ENCODE measurements around the gene PDE7B.

Gene PDE7B

DNA sequence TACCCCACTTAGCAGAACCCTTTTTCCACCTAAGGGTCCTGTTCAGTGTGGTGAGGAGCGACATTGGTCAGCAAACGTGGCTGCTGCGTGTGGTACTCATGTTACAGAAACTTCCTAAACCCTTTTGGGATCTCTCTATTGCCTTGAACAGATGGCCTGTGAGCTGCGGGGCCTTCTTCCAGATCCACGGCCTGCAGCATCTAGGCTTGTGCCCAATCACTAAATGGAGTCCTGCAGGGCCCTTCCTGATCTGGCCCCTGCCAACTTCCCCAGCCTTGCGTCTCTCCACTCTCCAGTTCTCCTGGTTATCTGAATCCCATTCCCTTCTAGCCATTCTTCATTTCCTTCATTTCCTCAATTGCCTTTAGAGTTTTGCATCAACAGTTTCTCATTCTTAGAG, 85.6 kb downstream of the PDE7B start:
- TF ChIP-seq SIN3A (IDR thresholded peaks at IDR 0.05; ENCODE audit: borderline replicate concordance, insufficient read depth, low read length), result no peak
- TF ChIP-seq FOXP2 (optimal IDR thresholded peaks at IDR 0.05; ENCODE audit: borderline replicate concordance, extremely low read depth, extremely low read length, insufficient read depth), result no peak
- TF ChIP-seq POLR2AphosphoS5 (IDR thresholded peaks at IDR 0.05; ENCODE audit: low read depth, low read length), result no peak
- TF ChIP-seq, protein P1, sequence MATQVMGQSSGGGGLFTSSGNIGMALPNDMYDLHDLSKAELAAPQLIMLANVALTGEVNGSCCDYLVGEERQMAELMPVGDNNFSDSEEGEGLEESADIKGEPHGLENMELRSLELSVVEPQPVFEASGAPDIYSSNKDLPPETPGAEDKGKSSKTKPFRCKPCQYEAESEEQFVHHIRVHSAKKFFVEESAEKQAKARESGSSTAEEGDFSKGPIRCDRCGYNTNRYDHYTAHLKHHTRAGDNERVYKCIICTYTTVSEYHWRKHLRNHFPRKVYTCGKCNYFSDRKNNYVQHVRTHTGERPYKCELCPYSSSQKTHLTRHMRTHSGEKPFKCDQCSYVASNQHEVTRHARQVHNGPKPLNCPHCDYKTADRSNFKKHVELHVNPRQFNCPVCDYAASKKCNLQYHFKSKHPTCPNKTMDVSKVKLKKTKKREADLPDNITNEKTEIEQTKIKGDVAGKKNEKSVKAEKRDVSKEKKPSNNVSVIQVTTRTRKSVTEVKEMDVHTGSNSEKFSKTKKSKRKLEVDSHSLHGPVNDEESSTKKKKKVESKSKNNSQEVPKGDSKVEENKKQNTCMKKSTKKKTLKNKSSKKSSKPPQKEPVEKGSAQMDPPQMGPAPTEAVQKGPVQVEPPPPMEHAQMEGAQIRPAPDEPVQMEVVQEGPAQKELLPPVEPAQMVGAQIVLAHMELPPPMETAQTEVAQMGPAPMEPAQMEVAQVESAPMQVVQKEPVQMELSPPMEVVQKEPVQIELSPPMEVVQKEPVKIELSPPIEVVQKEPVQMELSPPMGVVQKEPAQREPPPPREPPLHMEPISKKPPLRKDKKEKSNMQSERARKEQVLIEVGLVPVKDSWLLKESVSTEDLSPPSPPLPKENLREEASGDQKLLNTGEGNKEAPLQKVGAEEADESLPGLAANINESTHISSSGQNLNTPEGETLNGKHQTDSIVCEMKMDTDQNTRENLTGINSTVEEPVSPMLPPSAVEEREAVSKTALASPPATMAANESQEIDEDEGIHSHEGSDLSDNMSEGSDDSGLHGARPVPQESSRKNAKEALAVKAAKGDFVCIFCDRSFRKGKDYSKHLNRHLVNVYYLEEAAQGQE (IDR thresholded peaks at IDR 0.05; ENCODE audit: insufficient read depth in 1 of 2, low read depth in 2 of 2, low read length in 2 of 2), result no peak
- no peak for TF ChIP-seq TAF1 (IDR thresholded peaks at IDR 0.05; ENCODE audit: borderline replicate concordance, insufficient read depth, low read length)

DNA sequence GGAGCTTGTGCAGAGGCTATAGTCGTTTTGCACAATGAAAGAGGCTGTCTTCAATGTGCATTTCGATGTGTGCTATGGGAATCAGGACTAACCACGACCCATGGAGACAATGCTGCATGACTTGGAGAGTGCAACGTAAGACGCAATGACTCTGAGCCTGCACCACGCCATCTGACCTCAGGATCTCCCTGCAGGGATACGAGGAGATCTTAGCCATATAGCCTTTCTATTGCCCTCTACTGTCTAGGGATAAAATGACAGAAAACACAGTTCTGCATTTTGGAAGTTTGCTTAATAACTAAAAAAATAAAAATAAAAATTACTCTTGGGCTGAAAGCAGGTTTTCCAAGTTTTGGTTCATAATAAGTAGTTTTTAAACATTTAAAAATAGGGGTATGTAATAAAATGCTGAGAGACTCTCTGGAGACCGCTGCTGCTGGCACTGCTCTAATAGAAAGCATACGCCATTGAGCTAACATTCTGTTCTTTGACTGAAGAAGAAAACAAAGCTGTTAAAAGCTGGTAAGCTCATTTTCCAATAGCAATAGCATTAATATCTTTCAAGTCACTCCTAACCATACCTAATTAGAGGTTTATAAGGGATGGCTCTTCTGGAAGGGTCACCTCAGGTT, 87.2 kb downstream of the PDE7B start:
- TF ChIP-seq, protein P1 (IDR thresholded peaks at IDR 0.05; ENCODE audit: insufficient read depth in 1 of 2, low read depth in 2 of 2, low read length in 2 of 2), result 0 out of 4 replicates have a peak, but pooled peaks of 1 of the 2 experiments have one; percentile 15
- no peak for TF ChIP-seq SIN3A (IDR thresholded peaks at IDR 0.05; ENCODE audit: borderline replicate concordance, insufficient read depth, low read length)

GRCh38 chr6:135939208-135939591, 87.7 kb downstream of the PDE7B start:
- TF ChIP-seq POLR2AphosphoS5 (IDR thresholded peaks at IDR 0.05; ENCODE audit: low read depth, low read length) (no peak), SIN3A (IDR thresholded peaks at IDR 0.05; ENCODE audit: borderline replicate concordance, insufficient read depth, low read length) (no peak)

DNA sequence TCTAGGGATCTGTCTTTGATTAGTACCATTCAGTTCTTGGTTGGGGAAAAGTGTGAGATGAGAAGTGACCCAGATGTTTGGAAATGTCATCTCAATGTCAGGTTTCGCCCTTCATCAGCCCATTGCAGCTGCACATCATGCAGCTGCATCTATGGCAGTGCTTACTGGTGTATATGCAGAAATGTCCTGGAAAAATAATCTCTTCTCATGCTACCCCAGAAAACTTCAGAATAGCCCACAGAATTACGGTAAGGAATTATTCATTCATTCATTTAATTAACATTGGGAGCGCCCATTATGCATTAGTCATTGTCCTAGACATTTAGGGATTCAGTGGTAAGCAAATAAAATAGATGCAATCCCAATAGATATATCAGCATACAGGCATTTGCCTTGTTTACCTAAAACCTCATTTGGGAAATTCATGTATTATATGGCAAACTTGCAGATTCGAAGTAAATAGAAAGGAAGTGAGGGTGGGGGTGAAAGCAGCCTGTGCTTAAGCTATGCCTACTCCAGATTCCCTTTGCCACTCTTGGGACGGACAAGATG, 89.2 kb downstream of the PDE7B start:
- TF ChIP-seq SIN3A (IDR thresholded peaks at IDR 0.05; ENCODE audit: borderline replicate concordance, insufficient read depth, low read length), result no peak

GRCh38 chr6:135941275-135942025, 89.9 kb downstream of the PDE7B start:
- TF ChIP-seq TAF1 (IDR thresholded peaks at IDR 0.05; ENCODE audit: borderline replicate concordance, insufficient read depth, low read length), result no peak
- no peak for TF ChIP-seq POLR2AphosphoS5 (IDR thresholded peaks at IDR 0.05; ENCODE audit: low read depth, low read length)
- no peak for TF ChIP-seq SIN3A (IDR thresholded peaks at IDR 0.05; ENCODE audit: borderline replicate concordance, insufficient read depth, low read length)
- TF ChIP-seq, protein P1 (IDR thresholded peaks at IDR 0.05; ENCODE audit: insufficient read depth in 1 of 2, low read depth in 2 of 2, low read length in 2 of 2), result no peak
- no peak for TF ChIP-seq FOXP2 (optimal IDR thresholded peaks at IDR 0.05; ENCODE audit: borderline replicate concordance, extremely low read depth, extremely low read length, insufficient read depth)

DNA sequence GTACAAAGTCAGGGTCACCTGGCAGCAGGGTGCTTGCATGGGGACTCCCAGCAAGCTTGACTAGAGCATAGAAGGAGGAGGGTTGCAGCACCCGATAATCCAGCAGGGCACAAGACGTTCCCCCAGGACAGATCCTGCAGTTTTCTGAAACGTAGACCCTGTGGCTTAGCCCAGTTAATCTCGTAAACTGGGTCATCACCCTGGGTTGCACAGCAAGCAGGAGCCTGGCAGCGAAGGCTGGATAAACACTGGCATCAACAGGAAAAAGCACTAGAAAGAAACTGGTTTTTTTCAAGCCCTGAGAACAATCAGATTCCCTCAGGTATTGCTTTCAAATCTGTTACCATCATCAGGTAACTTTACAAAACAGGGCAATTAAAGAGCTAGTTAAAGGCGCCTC, 92.6 kb downstream of the PDE7B start:
- no peak for TF ChIP-seq POLR2AphosphoS5 (IDR thresholded peaks at IDR 0.05; ENCODE audit: low read depth, low read length)
- no peak for TF ChIP-seq TAF1 (IDR thresholded peaks at IDR 0.05; ENCODE audit: borderline replicate concordance, insufficient read depth, low read length)
- TF ChIP-seq FOXP2 (optimal IDR thresholded peaks at IDR 0.05; ENCODE audit: borderline replicate concordance, extremely low read depth, extremely low read length, insufficient read depth), result no peak
- no peak for TF ChIP-seq SIN3A (IDR thresholded peaks at IDR 0.05; ENCODE audit: borderline replicate concordance, insufficient read depth, low read length)
- TF ChIP-seq, protein P1 (IDR thresholded peaks at IDR 0.05; ENCODE audit: insufficient read depth in 1 of 2, low read depth in 2 of 2, low read length in 2 of 2), result no peak

Data from PFSK-1 (cell line).